OCI-LY7 (cell line): ENCODE data around the gene RREB1. TPM values are rescaled to one million over a fixed set of nuclear protein-coding genes. Genes with fewer than 3 reads are reported as not detected.

Source experiments
- BruUV-seq: library from RNA; stranded (reverse); fragments of 400-500 nt; replicated peaks from 2 replicates; lab custom pipeline; 2021; lab: Mats Ljungman, UMichigan
- CTCF ChIA-PET: fragments of 300-600 bp; sonication (Branson Sonifier 250); formaldehyde crosslinking; loops from one replicate; lab custom pipeline; 2022; ENCODE audit warnings: antibody characterized with exemption; ENCODE audit not compliant: unreplicated experiment; lab: Charles Lee
- POLR2A ChIA-PET: fragments of 300-600 bp; sonication (Branson Sonifier 250); formaldehyde crosslinking; loops from one replicate; lab custom pipeline; 2022; ENCODE audit warnings: antibody characterized with exemption; lab: Charles Lee
- DNase-seq: peaks from one replicate; pipeline ENCODE4 v3.0.0-alpha.2; 2015; ENCODE audit warnings: low spot score
- H2AFZ ChIP-seq: fragments of 200-600 bp; sonication (generic), shearing (Covaris generic); 2 replicates; pipeline ENCODE4 v1.6.1; 2014; ENCODE audit warnings: mild to moderate bottlenecking, antibody characterized with exemption, low read length, moderate library complexity
- H3K27ac ChIP-seq: fragments of 200-600 bp; sonication (generic); 2 replicates; pipeline ENCODE4 v1.5.1; 2014; ENCODE audit warnings: mixed run types, low read depth, mild to moderate bottlenecking, moderate library complexity, low read length, inconsistent platforms; ENCODE audit not compliant: poor library complexity, severe bottlenecking
- H3K36me3 ChIP-seq: fragments of 200-600 bp; sonication (generic); 2 replicates; pipeline ENCODE4 v1.6.1; 2014; ENCODE audit warnings: mild to moderate bottlenecking, antibody characterized with exemption, low read length, moderate library complexity, mixed read lengths; ENCODE audit not compliant: insufficient read depth
- H3K4me1 ChIP-seq: fragments of 200-600 bp; sonication (generic); 2 replicates; pipeline ENCODE4 v1.5.1; 2014; ENCODE audit warnings: mild to moderate bottlenecking, low read length; ENCODE audit not compliant: insufficient read depth, poor library complexity, severe bottlenecking
- H3K4me2 ChIP-seq: fragments of 200-600 bp; sonication (generic); 2 replicates; pipeline ENCODE4 v1.6.1; 2014; ENCODE audit warnings: mild to moderate bottlenecking, low read length
- H3K4me3 ChIP-seq: fragments of 200-600 bp; sonication (generic); 2 replicates; pipeline ENCODE4 v1.5.1; 2014; ENCODE audit warnings: mild to moderate bottlenecking, low read depth, low read length; ENCODE audit not compliant: poor library complexity, severe bottlenecking
- H3K79me2 ChIP-seq: fragments of 200-600 bp; sonication (generic); 2 replicates; pipeline ENCODE4 v1.6.1; 2016; ENCODE audit warnings: low read depth, mild to moderate bottlenecking, low read length, moderate library complexity, mixed read lengths; ENCODE audit not compliant: insufficient read depth
- H3K9me2 ChIP-seq: fragments of 200-600 bp; sonication (generic); 2 replicates; pipeline ENCODE4 v1.6.1; 2016; ENCODE audit warnings: mild to moderate bottlenecking, low read length, mixed read lengths; ENCODE audit not compliant: insufficient read depth
- H3K9me3 ChIP-seq: fragments of 200-600 bp; sonication (generic); 2 replicates; pipeline ENCODE4 v1.6.1; 2014; ENCODE audit warnings: mild to moderate bottlenecking, mixed run types, low read length, mixed read lengths
- H4K20me1 ChIP-seq: fragments of 200-600 bp; sonication (generic); 2 replicates; pipeline ENCODE4 v1.6.1; 2014; ENCODE audit warnings: mild to moderate bottlenecking, antibody characterized with exemption, low read length, moderate library complexity, mixed read lengths; ENCODE audit not compliant: insufficient read depth
- CTCF ChIP-seq: fragments of 200-600 bp; sonication (generic); conservative IDR thresholded peaks from 2 replicates; pipeline ENCODE4 v1.5.1; 2014; ENCODE audit warnings: mild to moderate bottlenecking, antibody characterized with exemption, low read length, moderate library complexity, mixed read lengths
- EZH2phosphoT487 ChIP-seq: fragments of 200-600 bp; sonication (generic); IDR thresholded peaks from 2 replicates; pipeline ENCODE4 v1.6.1; 2018; ENCODE audit warnings: low read depth, borderline replicate concordance, mild to moderate bottlenecking, mixed run types, antibody characterized with exemption, low read length, moderate library complexity, mixed read lengths
- intact Hi-C: fragments of 100-400 bp; cut with micrococcal nuclease; formaldehyde crosslinking; loops from one replicate; pipeline ENCODE4 v1.10.0; 2022; ENCODE audit not compliant: unreplicated experiment
- total RNA-seq, 2 experiments: library from RNA; depleted of rRNA in 1 of 2; stranded (reverse); fragments of >200 nt in 1 of 2; shearing (Covaris generic) in 1 of 2; gene quantifications; 2 replicates each; pipeline ENCODE4 v1.2.3, GENCODE V29; 2014 to 2022

RREB1 gene
- total RNA-seq, 2 experiments from 2014 or later, result 4.4 to 7.1 TPM

GRCh38 chr6:7060769-7061516, 46.8 kb upstream of the RREB1 start:
- ChIA-PET POLR2A (interaction anchor here (0.7 kb wide), 1 partner anchor 26 kb away, joined by 4 read pairs; no protein-coding TSS in a partner anchor), CTCF (no interaction called here)
- Histone ChIP-seq H3K4me3 (no peak overlapping the region), H3K9me3 (no peaks in the 10 kb centered on the region), H2AFZ (no peak overlapping the region), H3K27ac (no peak overlapping the region), H3K4me2 (no peak overlapping the region), H3K9me2 (no peaks in the 10 kb centered on the region), H3K36me3 (no peaks in the 10 kb centered on the region), H3K4me1 (no peaks in the 10 kb centered on the region), H4K20me1 (no peaks in the 10 kb centered on the region), H3K79me2 (no peaks in the 10 kb centered on the region)
- no TSS peak for BruUV-seq
- no peak for TF ChIP-seq EZH2phosphoT487
- intact Hi-C loops, result no loop called here
- no peak for DNase-seq

DNA sequence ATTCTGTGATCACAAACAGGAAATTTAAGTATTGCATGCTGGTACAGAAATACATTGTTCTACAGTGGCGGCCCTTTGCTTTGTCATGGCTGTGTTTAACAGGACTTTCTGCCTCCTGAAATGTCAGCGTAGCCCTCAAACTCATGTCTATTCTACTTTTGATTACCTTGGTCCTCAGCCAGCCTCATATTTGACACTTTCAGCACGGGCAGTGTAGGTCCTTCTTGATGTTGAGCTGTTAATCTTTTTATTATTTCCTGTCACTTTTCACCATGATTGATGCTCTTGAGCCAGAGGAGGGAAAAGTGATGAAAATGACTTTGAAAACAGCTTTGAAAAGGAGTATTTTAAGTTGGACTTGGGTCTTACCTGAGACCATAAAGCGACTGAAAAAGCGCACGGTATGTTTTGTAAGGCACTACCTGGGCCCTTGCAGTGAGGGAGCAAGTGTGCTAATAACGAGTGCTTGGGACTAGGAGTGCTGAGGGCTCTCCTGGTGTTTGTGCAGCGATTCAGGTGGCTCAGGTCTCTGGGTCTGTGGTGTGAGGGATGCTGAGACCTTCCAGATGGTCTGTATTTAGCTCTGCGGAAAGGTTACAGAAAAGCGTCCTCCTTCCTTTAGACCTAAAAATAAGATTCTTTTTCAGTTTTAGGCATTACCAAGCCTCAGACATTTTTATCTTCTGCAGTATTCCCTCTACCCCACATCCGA, 45.2 kb upstream of the RREB1 start:
- no peak overlapping the region for H3K4me3 ChIP-seq
- H3K4me2 ChIP-seq, result no peak overlapping the region
- TF ChIP-seq EZH2phosphoT487 (no peak), CTCF (no peak)
- no TSS peak for BruUV-seq
- H3K79me2 ChIP-seq, result no peaks in the 10 kb centered on the region
- no peaks in the 10 kb centered on the region for H4K20me1 ChIP-seq
- ChIA-PET POLR2A (no interaction called here), CTCF (no interaction called here)
- H3K4me1 ChIP-seq, result no peaks in the 10 kb centered on the region
- no peak for DNase-seq
- intact Hi-C loops, result no loop called here
- no peaks in the 10 kb centered on the region for H3K36me3 ChIP-seq
- H2AFZ ChIP-seq, result no peak overlapping the region
- H3K27ac ChIP-seq, result no peak overlapping the region
- H3K9me2 ChIP-seq, result no peaks in the 10 kb centered on the region
- no peaks in the 10 kb centered on the region for H3K9me3 ChIP-seq

DNA sequence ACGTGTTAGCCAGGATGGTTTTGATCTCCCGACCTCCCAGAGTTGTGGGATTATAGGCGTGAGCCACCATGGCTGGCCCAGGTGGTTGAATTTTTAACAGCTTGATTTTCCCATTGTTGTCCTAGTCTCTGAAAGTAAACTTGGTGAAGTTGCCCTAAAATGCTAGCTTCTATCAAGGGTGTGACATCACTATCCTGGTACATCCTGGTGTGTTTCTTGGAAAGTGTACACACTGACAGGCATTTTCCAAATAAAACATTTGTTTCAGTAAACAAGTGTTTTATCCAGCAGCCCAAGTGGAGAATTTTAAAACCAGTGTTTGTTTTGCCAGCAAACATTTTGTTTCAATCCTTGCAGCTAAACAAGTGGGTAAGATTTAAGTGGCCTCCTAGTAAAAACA, 40.5 kb upstream of the RREB1 start:
- no peaks in the 10 kb centered on the region for H3K36me3 ChIP-seq
- ChIA-PET CTCF (no interaction called here), POLR2A (interaction anchor here (0.8 kb wide), 1 partner anchor 28 kb away, joined by 3 read pairs; no protein-coding TSS in a partner anchor)
- H3K4me1 ChIP-seq, result no peaks in the 10 kb centered on the region
- no peak for DNase-seq
- no peaks in the 10 kb centered on the region for H4K20me1 ChIP-seq
- TF ChIP-seq CTCF (no peak), EZH2phosphoT487 (no peak)
- intact Hi-C loops, result no loop called here
- no TSS peak for BruUV-seq
- H3K79me2 ChIP-seq, result no peaks in the 10 kb centered on the region
- H3K4me3 ChIP-seq, result no peak overlapping the region
- no peak overlapping the region for H3K4me2 ChIP-seq
- H3K27ac ChIP-seq, result no peak overlapping the region
- no peaks in the 10 kb centered on the region for H3K9me2 ChIP-seq
- no peaks in the 10 kb centered on the region for H3K9me3 ChIP-seq
- no peak overlapping the region for H2AFZ ChIP-seq
